ENCODE data around the gene LPCAT1.

Gene LPCAT1

DNA sequence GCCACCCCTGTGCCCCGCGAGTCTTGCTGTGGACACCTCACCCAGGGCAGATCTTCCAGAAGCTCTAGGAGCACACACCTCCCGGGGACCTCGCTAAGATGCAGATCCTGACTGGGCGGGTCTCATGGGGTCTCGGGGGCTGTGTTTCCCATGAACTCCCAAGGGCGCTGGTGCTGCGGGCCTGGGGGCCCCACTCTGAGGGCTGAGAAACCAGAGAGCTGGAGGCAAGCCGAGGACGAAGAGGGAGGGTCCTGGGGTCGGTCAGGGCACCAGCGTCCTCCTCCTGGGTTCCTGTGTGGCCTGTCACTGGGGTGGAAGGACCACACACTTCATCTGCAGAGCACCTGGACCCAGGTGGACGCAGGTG lies 108.7 kb downstream of the LPCAT1 start:
- Mint-ChIP-seq H3K27me3 (peaks cover 15 to 38% of the 10 kb centered on the region in 2 donors), H3K4me1 (ENCODE audit: low read depth in 2 of 2) (peaks cover 0 to 4% of the 10 kb centered on the region in 2 donors), H3K36me3 (ENCODE audit: insufficient read depth) (no peaks in the 10 kb centered on the region), H3K27ac (no peak overlapping the region), H3K4me3 (no peak overlapping the region), H3K9me3 (peaks cover 0 to 6% of the 10 kb centered on the region in 2 donors)
- DNase-seq = no peak
- no peak for ATAC-seq (replicated peaks)

DNA sequence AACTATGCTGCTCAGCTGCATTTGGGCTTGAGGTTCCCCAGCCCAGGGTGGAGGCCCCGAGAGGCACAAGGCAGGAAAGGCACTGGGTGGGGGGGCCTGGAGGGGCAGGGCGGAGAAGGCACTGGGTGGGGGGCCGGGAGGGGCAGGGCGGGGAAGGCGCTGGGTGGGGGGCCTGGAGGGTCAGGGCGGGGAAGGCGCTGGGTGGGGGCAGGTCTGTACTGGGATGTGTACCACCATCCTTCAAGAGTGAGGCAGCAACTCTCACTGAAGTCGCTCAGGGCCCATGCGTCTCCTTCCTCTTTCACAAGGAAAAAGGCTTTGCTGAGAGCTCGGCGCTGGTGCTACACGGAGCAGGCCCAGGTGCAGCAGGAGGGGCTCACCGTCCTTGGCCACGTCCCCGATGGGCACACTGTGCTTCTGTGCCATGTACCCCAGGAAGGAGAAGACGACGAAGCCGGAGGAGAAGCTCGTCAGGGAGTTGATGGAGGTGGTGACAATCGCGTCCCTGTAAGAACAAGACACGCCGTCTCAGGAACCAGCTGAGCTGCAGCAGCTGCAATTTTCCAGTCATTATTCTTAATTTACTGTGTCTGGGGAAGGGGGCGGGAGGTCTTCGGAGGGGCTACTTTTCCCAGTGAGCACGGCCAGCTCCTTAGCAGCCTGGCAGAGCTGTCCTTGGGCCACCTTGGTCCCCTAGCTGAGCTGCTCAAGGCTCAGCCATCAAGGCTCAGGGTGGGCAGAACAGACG lies 109.3 kb downstream of the LPCAT1 start:
- peaks cover 0 to 6% of the 10 kb centered on the region in 2 donors for H3K9me3 Mint-ChIP-seq
- H3K4me3 Mint-ChIP-seq = no peak overlapping the region
- no peak for DNase-seq
- no peak for ATAC-seq (replicated peaks)
- H3K4me1 Mint-ChIP-seq (ENCODE audit: low read depth in 2 of 2) = peaks cover 1 to 4% of the 10 kb centered on the region in 2 donors
- no peak overlapping the region for H3K27ac Mint-ChIP-seq
- peaks cover 18 to 38% of the 10 kb centered on the region in 2 donors for H3K27me3 Mint-ChIP-seq
- H3K36me3 Mint-ChIP-seq (ENCODE audit: insufficient read depth) = no peaks in the 10 kb centered on the region

DNA sequence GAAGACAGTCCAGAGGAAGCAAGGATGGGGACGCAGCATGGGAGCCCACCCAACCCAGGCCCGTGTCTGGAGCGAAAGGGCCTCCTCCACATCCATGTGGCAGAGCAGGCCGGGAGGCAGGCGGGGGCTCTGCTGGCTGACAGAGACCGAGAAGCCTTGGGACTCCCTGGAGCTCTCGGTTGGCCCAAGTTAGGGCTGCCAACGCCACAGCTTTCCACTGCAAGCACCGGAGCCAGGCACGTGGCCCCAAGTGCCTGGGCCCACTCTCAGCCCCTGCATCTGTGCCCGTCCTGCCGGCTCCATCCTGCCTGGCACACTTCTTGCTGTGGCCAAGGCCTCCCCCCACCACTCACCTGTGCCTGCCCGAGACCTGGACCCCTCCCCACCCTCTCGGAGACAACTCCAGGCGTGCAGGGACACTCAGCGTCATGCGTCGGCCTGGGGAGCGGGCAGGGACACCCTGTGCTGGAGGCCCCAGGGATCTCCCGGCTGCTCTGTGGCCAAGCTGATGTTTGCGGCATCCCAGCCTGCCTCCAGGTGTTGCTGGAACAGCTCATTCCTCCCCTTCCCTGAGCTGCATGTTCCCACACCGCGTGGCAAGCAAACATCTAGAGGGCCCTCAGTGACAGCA lies 110.0 kb downstream of the LPCAT1 start:
- Mint-ChIP-seq H3K9me3 (peaks cover 0 to under 1% of the 10 kb centered on the region in 2 donors), H3K27ac (no peak overlapping the region), H3K27me3 (peaks cover 23 to 37% of the 10 kb centered on the region in 2 donors), H3K36me3 (ENCODE audit: insufficient read depth) (no peaks in the 10 kb centered on the region), H3K4me1 (ENCODE audit: low read depth in 2 of 2) (peaks cover 5 to 8% of the 10 kb centered on the region in 2 donors), H3K4me3 (no peak overlapping the region)
- DNase-seq (no peak), ATAC-seq (replicated peaks) (no peak)

DNA sequence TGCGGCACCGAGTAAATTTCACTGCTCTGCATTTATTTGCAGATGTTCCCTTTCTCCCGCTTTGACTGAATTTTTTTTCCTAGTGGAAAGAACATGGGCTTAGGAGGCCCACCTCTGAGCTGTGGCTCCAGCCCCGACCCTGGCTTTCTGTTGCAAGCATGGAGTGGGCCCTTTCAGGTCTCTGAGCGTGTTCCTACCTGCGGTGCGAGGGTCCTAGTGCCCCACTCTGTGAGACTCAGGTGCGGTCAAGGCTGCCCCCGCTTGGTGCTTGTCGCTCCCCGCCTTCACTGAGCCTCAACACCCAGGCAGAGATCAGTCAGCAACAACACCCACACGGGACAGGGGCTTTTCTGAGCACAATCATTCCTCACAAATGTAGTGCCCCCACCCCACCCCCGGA lies 110.5 kb downstream of the LPCAT1 start:
- no peak for ATAC-seq (replicated peaks)
- DNase-seq = no peak
- peaks cover 25 to 41% of the 10 kb centered on the region in 2 donors for H3K27me3 Mint-ChIP-seq
- no peaks in the 10 kb centered on the region for H3K9me3 Mint-ChIP-seq
- H3K4me3 Mint-ChIP-seq = no peak overlapping the region
- no peaks in the 10 kb centered on the region for H3K36me3 Mint-ChIP-seq (ENCODE audit: insufficient read depth)
- no peak overlapping the region for H3K27ac Mint-ChIP-seq
- peaks cover 5 to 10% of the 10 kb centered on the region in 2 donors for H3K4me1 Mint-ChIP-seq (ENCODE audit: low read depth in 2 of 2)

DNA sequence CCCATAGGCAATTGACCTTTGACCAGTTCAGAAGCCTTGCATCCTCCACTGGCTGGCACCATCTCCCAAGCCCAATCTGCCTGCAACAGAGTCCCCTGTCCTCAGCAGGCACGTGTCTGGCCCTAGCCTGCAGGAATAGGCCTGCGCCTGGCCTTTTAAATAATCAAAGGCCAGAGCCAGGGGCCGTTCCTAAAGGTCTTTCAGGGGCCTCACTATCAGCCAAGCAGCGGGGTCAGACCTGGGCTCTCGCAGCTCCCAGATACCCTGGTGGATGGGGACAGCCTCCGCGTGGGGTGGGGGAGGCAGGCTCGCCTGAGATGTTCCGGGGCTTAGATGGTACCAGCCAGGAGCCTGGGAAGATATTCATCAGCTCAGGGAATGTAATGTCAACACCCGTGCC lies 111.1 kb downstream of the LPCAT1 start:
- Mint-ChIP-seq H3K27me3 (peaks cover 30 to 47% of the 10 kb centered on the region in 2 donors), H3K36me3 (ENCODE audit: insufficient read depth) (no peaks in the 10 kb centered on the region), H3K4me3 (no peak overlapping the region), H3K9me3 (no peaks in the 10 kb centered on the region), H3K27ac (no peak overlapping the region), H3K4me1 (ENCODE audit: low read depth in 2 of 2) (peaks cover 5 to 10% of the 10 kb centered on the region in 2 donors)
- no peak for DNase-seq
- ATAC-seq (replicated peaks) = no peak

DNA sequence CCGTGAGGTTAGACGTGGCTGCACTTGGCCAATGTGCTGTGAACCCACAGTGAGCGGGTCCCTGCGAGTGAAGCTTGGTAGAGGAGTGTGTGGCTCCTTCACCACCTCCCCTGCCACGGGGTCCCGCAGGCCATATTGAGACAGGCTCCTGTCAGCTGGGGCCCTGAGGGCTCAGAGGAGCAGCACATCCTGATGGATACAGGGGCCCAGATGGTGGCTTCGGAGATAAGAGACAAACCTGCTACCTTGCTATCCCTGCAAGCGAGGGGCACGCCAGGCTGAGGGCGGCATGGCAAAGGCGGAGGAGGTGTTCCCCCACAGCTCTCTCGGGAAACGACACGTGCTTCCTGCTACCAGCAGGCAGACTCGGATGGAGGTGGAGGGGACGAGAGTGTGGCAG lies 111.6 kb downstream of the LPCAT1 start:
- Mint-ChIP-seq H3K27ac (no peak overlapping the region), H3K4me1 (ENCODE audit: low read depth in 2 of 2) (peaks cover 5 to 10% of the 10 kb centered on the region in 2 donors), H3K9me3 (no peaks in the 10 kb centered on the region), H3K4me3 (no peak overlapping the region), H3K36me3 (ENCODE audit: insufficient read depth) (no peaks in the 10 kb centered on the region), H3K27me3 (peaks cover 34 to 51% of the 10 kb centered on the region in 2 donors)
- DNase-seq (no peak), ATAC-seq (replicated peaks) (no peak)

Data from effector memory CD8-positive, alpha-beta T cell (primary cell).